GM12891 (cell line): ENCODE results near the gene GALNT10.

ENCODE experiments used
- PAX5 ChIP-seq: IDR thresholded peaks from 2 replicates; pipeline ENCODE4 v1.6.1; 2011; ENCODE audit warnings: low read length, moderate library complexity, mild to moderate bottlenecking; ENCODE audit not compliant: insufficient read depth, severe bottlenecking
- POLR2A ChIP-seq: IDR thresholded peaks from 2 replicates; pipeline ENCODE4 v1.6.1; 2011; ENCODE audit warnings: low read depth, low read length, control low read depth
- POLR2AphosphoS5 ChIP-seq: IDR thresholded peaks from 2 replicates; pipeline ENCODE4 v1.6.1; 2011; ENCODE audit warnings: low read depth, low read length, control low read depth
- SPI1 ChIP-seq: IDR thresholded peaks from 2 replicates; pipeline ENCODE4 v1.6.1; 2011; ENCODE audit warnings: low read depth, low read length, control low read depth
- TAF1 ChIP-seq: IDR thresholded peaks from 2 replicates; pipeline ENCODE4 v1.6.1; 2011; ENCODE audit warnings: low read depth, low read length, control low read depth

GRCh38 chr5:154325566-154325965 lies 135.0 kb downstream of the GALNT10 start:
- TF ChIP-seq POLR2AphosphoS5 (no peak), POLR2A (no peak), SPI1 (no peak), TAF1 (no peak), PAX5 (no peak)
